ENCODE results near the gene ITIH2.

ITIH2 gene

GRCh38 chr10:7792541-7792940, 89.4 kb downstream of the ITIH2 start:
- H3K4me3 ChIP-seq (ENCODE audit: severe bottlenecking) = no peak overlapping the region
- DNase-seq (ENCODE audit: low spot score) = no peak
- TF ChIP-seq CTCF (IDR thresholded peaks at IDR 0.05; ENCODE audit: poor library complexity, severe bottlenecking) = no peak
- H3K36me3 ChIP-seq (ENCODE audit: low read depth) = peaks cover 27% of the 10 kb centered on the region
- ATAC-seq (ENCODE audit: low read depth) = no peak
- no peak overlapping the region for H3K27ac ChIP-seq (ENCODE audit: poor library complexity, severe bottlenecking)
- H3K4me1 ChIP-seq (ENCODE audit: insufficient read depth, poor library complexity, severe bottlenecking) = peaks cover 13% of the 10 kb centered on the region
- H3K27me3 ChIP-seq (ENCODE audit: insufficient read depth, poor library complexity, severe bottlenecking) = no peaks in the 10 kb centered on the region
- H3K9me3 ChIP-seq (ENCODE audit: severe bottlenecking) = no peaks in the 10 kb centered on the region

DNA sequence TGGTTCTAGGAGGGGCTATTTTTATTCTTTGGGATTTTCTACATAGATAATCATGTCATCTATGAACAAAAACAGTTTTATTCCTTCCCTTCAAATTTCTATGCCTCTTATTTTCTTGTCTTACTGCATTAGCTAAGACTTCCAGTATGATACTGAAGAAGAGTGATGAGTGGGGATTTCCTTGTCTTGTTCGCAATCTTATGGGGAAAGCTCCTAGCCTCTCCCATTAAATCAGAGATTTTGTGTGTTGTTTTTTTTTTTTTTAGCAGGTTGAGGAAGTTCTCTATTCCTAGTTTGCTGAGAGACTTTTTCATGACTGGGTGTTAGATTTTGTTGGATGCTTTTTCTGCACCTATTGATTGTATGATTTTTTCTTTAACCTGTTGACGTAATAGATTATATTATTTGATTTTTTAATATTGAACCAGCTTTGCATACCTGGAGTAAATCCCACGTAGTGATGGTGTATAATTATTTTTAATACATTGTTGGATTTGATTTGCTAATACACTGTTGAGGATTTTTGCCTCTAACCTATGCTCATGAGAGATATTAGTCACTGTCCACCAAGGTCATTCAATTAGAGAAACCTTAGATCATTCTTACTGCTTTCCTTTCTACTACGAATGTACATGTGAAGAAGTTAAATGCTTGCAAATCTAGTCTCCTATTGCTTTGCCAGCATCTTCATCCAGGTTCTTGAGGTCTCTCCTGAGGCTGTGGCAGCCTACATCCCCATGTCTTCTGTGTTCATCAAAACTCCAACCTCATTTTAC, 91.3 kb downstream of the ITIH2 start:
- Histone ChIP-seq H3K27me3 (ENCODE audit: insufficient read depth, poor library complexity, severe bottlenecking) (no peaks in the 10 kb centered on the region), H3K4me3 (ENCODE audit: severe bottlenecking) (no peak overlapping the region), H3K9me3 (ENCODE audit: severe bottlenecking) (no peaks in the 10 kb centered on the region), H3K36me3 (ENCODE audit: low read depth) (peaks cover 46% of the 10 kb centered on the region), H3K27ac (ENCODE audit: poor library complexity, severe bottlenecking) (no peak overlapping the region), H3K4me1 (ENCODE audit: insufficient read depth, poor library complexity, severe bottlenecking) (peaks cover 14% of the 10 kb centered on the region)
- no peak for TF ChIP-seq CTCF (IDR thresholded peaks at IDR 0.05; ENCODE audit: poor library complexity, severe bottlenecking)
- no peak for DNase-seq (ENCODE audit: low spot score)
- no peak for ATAC-seq (ENCODE audit: low read depth)

- ATAC-seq (ENCODE audit: low read depth) (no peak), DNase-seq (ENCODE audit: low spot score) (no peak)
- no peaks in the 10 kb centered on the region for H3K27me3 ChIP-seq (ENCODE audit: insufficient read depth, poor library complexity, severe bottlenecking)
- no peaks in the 10 kb centered on the region for H3K9me3 ChIP-seq (ENCODE audit: severe bottlenecking)
- peaks cover 52% of the 10 kb centered on the region for H3K36me3 ChIP-seq (ENCODE audit: low read depth)
- TF ChIP-seq CTCF (IDR thresholded peaks at IDR 0.05; ENCODE audit: poor library complexity, severe bottlenecking) = no peak
- no peak overlapping the region for H3K4me3 ChIP-seq (ENCODE audit: severe bottlenecking)
- H3K4me1 ChIP-seq (ENCODE audit: insufficient read depth, poor library complexity, severe bottlenecking) = peaks cover 8% of the 10 kb centered on the region
- no peak overlapping the region for H3K27ac ChIP-seq (ENCODE audit: poor library complexity, severe bottlenecking)
Observed at GRCh38 chr10:7795605-7796004, 92.5 kb downstream of the ITIH2 start.

DNA sequence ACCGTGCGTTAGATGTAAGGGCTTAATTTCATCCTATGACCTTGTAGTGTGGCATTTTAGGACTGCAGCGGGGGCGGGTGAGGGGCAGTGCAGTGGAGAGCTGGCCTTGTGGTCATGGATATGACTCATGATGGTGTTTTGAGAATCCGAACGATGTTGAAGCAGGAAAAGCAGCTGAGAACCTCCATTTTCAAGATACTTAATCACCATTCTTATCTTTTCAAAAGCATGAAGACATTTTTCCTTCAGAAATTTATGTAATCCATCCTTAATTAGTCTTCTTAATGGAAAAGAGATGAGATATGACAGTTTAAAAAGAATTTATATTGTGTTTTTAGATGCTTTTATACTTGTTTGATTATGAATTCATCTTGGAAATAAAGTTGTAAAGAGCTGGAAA, 94.5 kb downstream of the ITIH2 start:
- H3K4me3 ChIP-seq (ENCODE audit: severe bottlenecking) = no peak overlapping the region
- DNase-seq (ENCODE audit: low spot score) = no peak

More for the DNA sequence above, 94.5 kb downstream of the ITIH2 start:
- Histone ChIP-seq H3K4me1 (ENCODE audit: insufficient read depth, poor library complexity, severe bottlenecking) (peaks cover 8% of the 10 kb centered on the region), H3K9me3 (ENCODE audit: severe bottlenecking) (no peaks in the 10 kb centered on the region), H3K27me3 (ENCODE audit: insufficient read depth, poor library complexity, severe bottlenecking) (no peaks in the 10 kb centered on the region), H3K27ac (ENCODE audit: poor library complexity, severe bottlenecking) (no peak overlapping the region), H3K36me3 (ENCODE audit: low read depth) (peaks cover 63% of the 10 kb centered on the region)
- no peak for TF ChIP-seq CTCF (IDR thresholded peaks at IDR 0.05; ENCODE audit: poor library complexity, severe bottlenecking)
- ATAC-seq (ENCODE audit: low read depth) = peak; percentile 70; the same call in 2 of the 3 replicates

All from RWPE2 (cell line).